Activated gamma-delta T cell treated with Interleukin-2 at 50 U/mL for 16 hours (primary cell): ENCODE measurements around the gene EVA1A.
"Not testable (repeated sequence)": the region's sequence is repeated elsewhere in the genome, so short reads cannot be mapped to it uniquely, and the experiment has no call there.

Source experiments
- DNase-seq: peaks from one replicate; pipeline ENCODE4 v3.0.0-alpha.2; 2020

Gene EVA1A

GRCh38 chr2:75480971-75481836, 79.5 kb downstream of the EVA1A start:
- DNase-seq: no peak

- DNase-seq: not testable (repeated sequence)
Observed at GRCh38 chr2:75477696-75478095, 83.0 kb downstream of the EVA1A start.

GRCh38 chr2:75476761-75477160, 84.0 kb downstream of the EVA1A start:
- no peak for DNase-seq

GRCh38 chr2:75475976-75476375, 84.8 kb downstream of the EVA1A start:
- no peak for DNase-seq

- DNase-seq: no peak
Observed at GRCh38 chr2:75475049-75475448, 85.7 kb downstream of the EVA1A start.

GRCh38 chr2:75474115-75474514, 86.6 kb downstream of the EVA1A start:
- no peak for DNase-seq

GRCh38 chr2:75466708-75467311, 93.9 kb downstream of the EVA1A start:
- no peak for DNase-seq

- no peak for DNase-seq
Observed at GRCh38 chr2:75465317-75465984, 95.3 kb downstream of the EVA1A start.

GRCh38 chr2:75464348-75464946, 96.3 kb downstream of the EVA1A start:
- DNase-seq: no peak

GRCh38 chr2:75462721-75463120, 98.0 kb downstream of the EVA1A start:
- no peak for DNase-seq

GRCh38 chr2:75462206-75462605, 98.5 kb downstream of the EVA1A start:
- no peak for DNase-seq

GRCh38 chr2:75460630-75461029, 100.1 kb downstream of the EVA1A start:
- DNase-seq: no peak

- DNase-seq: no peak
Observed at GRCh38 chr2:75459565-75460310, 101.0 kb downstream of the EVA1A start.

- DNase-seq: no peak
Observed at GRCh38 chr2:75458201-75458600, 102.5 kb downstream of the EVA1A start.

GRCh38 chr2:75456825-75457224, 103.9 kb downstream of the EVA1A start:
- DNase-seq: no peak

GRCh38 chr2:75456111-75456510, 104.6 kb downstream of the EVA1A start:
- no peak for DNase-seq

GRCh38 chr2:75454241-75454620, 106.5 kb downstream of the EVA1A start:
- no peak for DNase-seq

- no peak for DNase-seq
Observed at GRCh38 chr2:75453384-75454240, 107.1 kb downstream of the EVA1A start.

GRCh38 chr2:75450068-75450467, 110.7 kb downstream of the EVA1A start:
- DNase-seq: no peak

GRCh38 chr2:75447176-75447575, 113.6 kb downstream of the EVA1A start:
- DNase-seq: no peak
